HEK293 (cell line): ENCODE data around the gene DLG3.

Source experiments
- PRDM1 ChIP-seq: fragments of 450-650 bp; formaldehyde crosslinking; IDR thresholded peaks from 2 replicates; pipeline ENCODE4; 2016; ENCODE audit warnings: missing biosample characterization, missing genetic modification characterization
- ZNF174 ChIP-seq: fragments of 450-650 bp; formaldehyde crosslinking; IDR thresholded peaks from 2 replicates; pipeline ENCODE4 v1.5.0; 2017; ENCODE audit warnings: missing biosample characterization, mild to moderate bottlenecking, missing genetic modification characterization
- ZNF223 ChIP-seq: fragments of 450-650 bp; formaldehyde crosslinking; IDR thresholded peaks from 2 replicates; pipeline ENCODE4 v1.5.1; 2016; ENCODE audit warnings: missing biosample characterization, missing genetic modification characterization
- ZNF768 ChIP-seq: fragments of 450-650 bp; formaldehyde crosslinking; IDR thresholded peaks from 2 replicates; pipeline ENCODE4 v1.5.1; 2018; ENCODE audit warnings: missing biosample characterization, mild to moderate bottlenecking, missing genetic modification characterization
- TF ChIP-seq, protein P1 (sequence below): fragments of 450-650 bp; formaldehyde crosslinking; IDR thresholded peaks from 2 replicates; pipeline ENCODE4 v1.5.1; 2016; ENCODE audit warnings: missing biosample characterization, missing genetic modification characterization

DNA sequence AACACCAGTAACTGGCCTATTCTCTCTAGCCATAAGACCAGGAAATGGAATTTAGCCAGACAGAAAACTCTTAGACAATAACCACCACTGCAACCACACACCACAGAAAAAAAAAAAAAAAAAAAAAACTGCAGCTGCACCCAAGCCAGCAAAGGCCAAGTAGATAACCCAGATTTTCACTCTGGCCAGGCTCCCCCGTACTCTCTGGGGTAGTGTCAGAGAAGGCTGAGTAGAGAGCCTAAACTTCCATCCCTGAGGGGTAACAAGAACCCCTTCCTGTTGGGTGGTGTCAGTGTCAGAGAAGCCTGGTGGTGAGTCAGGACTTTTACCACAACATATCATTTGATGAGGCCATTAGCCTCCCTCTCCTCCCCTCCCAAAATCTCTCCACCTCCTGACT is 5.6 kb upstream of the DLG3 start:
- TF ChIP-seq ZNF223 (tag by site-specific recombination) (no peak), ZNF174 (no peak), ZNF768 (tag by site-specific recombination) (no peak), PRDM1 (tag by site-specific recombination) (no peak)
- TF ChIP-seq, protein P1, sequence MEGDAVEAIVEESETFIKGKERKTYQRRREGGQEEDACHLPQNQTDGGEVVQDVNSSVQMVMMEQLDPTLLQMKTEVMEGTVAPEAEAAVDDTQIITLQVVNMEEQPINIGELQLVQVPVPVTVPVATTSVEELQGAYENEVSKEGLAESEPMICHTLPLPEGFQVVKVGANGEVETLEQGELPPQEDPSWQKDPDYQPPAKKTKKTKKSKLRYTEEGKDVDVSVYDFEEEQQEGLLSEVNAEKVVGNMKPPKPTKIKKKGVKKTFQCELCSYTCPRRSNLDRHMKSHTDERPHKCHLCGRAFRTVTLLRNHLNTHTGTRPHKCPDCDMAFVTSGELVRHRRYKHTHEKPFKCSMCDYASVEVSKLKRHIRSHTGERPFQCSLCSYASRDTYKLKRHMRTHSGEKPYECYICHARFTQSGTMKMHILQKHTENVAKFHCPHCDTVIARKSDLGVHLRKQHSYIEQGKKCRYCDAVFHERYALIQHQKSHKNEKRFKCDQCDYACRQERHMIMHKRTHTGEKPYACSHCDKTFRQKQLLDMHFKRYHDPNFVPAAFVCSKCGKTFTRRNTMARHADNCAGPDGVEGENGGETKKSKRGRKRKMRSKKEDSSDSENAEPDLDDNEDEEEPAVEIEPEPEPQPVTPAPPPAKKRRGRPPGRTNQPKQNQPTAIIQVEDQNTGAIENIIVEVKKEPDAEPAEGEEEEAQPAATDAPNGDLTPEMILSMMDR (tag by site-specific recombination), result no peak
